ENCODE measurements around the gene ZMIZ1. TPM values are rescaled to one million over a fixed set of nuclear protein-coding genes. Genes with fewer than 3 reads are reported as not detected.

The ZMIZ1 gene
- total RNA-seq, 1 donor from 2014 or later = 11.0 TPM

DNA sequence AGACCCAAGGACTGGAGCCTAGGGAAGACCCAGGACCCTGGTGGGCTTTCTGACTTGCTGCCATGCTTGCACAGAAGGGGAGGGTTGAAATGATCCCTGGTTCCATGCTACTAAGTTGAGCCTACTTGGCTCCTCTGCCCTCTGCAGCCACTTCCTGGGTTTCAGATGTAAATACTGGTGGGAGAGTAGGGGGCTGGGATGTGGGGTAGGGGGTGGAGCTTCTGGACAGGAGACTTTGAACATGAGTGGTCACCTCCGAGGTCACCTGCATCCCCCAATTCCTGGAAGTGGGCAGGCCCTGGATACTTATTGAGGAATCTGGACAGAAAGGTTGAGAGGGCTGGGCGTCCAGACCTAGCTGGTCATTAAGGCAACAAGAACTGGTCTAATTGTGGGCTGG is 2.9 kb upstream of the ZMIZ1 start:
- no peak for DNase-seq (ENCODE audit: low read depth in 2 of 2)

DNA sequence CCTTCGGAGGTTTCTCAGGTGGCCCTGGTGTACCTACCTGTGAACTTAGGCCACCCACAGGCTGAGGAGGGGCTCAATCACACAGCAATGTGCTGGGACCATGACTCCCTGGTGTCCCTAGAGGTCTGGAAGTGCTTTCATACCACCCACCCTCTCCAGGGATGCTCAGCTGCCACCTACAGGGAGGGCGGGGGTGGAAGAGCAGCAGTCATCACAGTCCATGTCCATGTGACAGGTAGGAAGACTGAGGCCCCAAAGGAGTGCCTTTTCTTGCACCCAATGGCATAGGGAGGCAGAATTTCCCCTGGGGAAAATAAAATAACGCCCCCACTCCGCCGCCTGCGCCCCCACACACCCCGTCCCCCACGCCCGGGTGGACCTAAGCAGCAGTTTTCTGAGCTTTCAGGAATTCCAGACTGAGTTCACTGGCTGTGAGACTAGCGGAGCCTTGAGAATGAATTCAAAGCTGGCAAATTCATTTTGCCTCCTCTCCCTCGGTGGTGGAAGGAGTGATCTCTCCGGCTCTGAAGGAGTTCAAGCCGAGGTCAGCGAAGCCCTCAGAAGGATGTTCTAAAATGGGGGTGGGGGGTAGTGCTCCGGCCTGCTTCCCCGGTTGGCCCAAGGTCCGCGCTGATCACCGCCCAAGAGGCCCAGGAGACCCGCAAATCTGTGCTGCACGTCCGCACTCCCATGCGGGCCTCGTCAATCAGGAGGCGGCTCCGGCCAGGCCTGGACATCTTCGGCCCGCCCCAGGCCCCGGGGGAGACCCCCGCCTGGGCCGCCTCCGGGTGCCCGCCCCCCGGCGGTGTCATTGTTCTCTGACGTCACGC is 2.1 kb upstream of the ZMIZ1 start:
- DNase-seq (ENCODE audit: low read depth in 2 of 2) = peak in 1 of 2 donors; percentile 45

DNA sequence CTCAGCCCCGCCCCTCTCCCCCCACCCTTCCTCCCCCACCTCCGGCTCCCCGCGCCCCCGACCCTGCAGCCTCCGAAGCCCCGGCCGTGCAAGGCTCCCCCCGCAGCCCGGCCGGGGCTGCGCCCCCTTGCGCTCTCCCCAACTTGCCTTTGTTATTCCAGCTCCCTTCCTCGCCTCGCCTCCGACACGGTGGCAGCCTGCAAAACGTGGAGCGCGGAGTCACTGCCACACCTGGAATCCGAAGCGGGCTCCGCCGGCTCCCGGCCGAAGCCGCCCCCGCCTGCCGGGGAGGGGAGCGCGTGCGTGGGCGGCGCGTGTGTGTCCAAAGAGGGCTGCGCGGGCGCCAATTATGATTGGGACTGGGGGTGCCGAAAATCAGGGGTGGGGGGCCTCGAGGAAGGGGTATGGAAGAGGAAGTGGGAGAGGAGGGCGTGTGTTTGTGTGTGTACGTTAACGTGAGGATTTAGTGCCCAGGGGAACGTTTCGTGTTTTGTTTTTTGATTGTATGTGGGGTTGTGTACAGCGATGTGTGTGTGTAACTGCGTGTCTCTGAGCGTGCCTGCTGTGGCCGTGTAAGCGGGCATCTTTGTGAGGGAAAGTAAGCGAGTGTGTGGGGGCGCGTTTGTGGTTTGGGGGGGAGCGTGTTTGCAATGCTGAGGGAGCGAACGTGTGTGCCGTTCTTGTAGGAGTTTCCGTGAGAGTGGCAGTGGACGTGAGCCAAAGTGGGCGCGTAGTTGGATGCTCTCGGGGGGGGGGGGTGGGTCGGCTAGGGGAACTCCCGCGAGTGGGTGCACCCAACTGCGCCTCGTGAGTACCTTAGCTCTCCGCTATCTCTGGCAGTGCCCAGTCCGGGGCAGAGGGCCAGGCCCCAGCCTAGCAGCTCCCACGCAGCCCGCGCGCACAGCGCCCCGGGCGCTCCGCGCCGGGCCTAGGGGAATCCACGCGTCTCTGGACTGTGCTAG is 1.2 kb upstream of the ZMIZ1 start:
- peak; percentile 80 to 91 for DNase-seq (ENCODE audit: low read depth in 2 of 2)

DNA sequence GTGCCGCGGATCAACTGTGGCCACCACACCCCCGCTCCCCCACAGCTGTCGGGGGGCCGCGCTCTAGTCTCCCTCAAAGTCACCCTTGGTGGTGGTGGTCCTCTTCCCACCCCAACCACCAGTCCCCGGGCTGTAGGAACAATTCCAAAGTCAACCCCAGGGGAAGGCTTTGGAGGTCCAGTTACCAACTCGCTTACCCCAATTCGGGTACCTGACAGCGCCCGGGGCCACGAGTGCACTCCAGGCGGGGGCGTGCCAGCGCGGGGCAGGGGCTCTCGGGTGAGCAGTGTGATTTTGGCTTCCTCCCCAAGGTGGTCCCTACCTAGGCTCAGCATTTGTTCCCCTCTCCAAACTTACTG is 584 bp upstream of the ZMIZ1 start:
- no peak for DNase-seq (ENCODE audit: low read depth in 2 of 2)

DNA sequence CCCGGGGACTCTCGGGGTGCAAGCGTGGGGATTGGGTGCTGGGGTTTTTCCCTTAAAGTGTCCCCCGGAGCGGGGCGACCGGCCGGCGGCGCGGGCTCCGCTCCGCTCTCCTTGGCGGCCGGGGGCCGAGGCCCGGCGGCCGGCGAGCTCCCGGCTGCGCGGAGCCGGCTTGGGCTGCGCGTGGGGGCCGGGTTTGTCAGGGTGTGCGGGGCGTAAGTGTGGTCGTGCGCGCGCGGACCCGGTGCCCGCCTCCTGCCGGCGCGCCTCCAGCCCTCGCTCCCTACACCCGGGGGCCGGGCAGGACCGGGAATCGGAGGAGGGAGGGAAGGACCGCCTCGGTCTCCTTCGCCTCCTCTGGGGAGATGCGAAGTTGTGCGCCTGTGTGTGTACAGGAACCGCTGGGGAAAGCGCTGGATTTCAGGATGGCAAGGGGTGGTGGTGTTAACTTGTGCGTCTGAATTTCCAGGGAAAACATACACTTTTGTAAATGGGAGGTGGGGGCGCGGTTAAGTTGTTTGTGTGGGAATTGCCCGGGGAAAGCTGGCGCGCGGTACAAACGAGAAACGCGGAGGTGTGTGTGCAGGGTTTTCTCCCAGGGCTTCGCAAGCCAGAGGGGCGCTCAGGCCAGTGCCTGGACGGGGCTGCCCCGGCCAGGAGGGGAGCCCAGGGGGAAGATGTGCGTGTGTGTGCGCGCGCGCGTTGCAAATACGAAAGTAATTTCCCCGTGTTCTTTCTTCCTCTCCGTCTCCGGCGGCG is 737 bp downstream of the ZMIZ1 start:
- DNase-seq (ENCODE audit: low read depth in 2 of 2) = peak in 1 of 2 donors; percentile 63

DNA sequence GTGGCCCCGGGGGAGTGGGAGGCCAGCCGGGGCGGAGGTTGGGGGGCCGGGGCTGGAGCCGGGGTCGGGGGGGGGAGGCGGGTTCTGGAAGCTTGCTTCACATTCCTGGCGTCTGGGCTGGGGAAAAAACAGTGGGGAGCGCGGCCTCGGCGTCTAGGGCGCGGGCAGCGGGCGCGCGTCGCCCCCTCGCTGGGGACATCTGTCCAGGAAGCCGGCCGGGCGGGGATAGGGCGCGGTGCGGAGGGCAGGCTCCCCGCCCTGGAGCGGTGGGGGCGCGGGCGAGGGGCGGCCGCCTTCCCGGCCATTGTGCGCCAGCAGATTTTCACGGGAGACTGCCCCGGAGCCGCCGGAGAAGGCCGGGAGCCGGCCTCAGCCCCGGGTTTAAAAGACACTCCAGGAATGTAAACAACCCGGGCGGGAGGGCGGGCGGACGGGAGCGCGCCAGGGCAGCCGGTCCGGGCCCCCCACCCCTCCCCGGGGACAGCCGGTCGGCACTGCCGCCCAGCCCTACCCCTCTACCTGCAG is 1.4 kb downstream of the ZMIZ1 start:
- DNase-seq (ENCODE audit: low read depth in 2 of 2) = peak in 1 of 2 donors; percentile 32

DNA sequence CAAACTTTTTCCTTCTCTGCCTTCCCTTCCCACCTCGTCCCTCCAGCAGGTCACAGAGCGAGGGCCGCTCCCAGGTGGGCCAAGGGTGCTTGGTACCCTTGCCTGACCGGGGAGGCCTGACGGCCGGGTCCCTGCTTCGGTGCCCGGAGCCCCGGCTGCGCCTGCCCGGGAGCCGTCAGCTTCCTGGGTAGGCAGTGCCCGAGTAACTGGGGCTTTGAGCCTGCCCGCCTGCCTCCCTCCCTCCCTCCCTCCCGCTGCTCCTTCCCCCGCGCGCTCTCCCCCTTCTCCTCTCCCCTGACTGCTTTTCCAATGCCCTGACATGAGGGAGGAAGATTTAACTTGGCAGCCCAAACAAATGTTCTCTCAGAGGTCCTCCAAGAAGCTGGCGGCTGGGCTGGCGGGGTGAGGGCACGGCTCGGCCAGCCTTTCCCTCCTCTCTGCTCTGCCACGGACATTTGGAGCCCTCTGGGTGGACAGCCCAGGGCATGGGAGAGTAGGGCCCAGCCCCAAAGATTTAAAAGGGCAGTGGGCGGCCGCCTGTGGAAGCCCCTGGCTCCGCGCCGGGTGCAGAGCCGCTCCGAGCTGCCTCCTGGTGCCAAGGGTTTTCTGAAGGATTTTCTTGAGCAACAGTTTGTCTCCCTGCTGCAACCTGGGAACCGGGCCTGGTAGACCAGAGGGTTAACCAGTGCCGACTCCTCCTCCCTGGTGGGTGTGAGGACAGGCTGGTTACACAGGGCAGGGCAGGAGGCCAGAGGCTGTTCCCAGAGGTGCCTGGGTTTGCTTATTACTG is 2.0 kb downstream of the ZMIZ1 start:
- DNase-seq (ENCODE audit: low read depth in 2 of 2) = peak in 1 of 2 donors; percentile 64

DNA sequence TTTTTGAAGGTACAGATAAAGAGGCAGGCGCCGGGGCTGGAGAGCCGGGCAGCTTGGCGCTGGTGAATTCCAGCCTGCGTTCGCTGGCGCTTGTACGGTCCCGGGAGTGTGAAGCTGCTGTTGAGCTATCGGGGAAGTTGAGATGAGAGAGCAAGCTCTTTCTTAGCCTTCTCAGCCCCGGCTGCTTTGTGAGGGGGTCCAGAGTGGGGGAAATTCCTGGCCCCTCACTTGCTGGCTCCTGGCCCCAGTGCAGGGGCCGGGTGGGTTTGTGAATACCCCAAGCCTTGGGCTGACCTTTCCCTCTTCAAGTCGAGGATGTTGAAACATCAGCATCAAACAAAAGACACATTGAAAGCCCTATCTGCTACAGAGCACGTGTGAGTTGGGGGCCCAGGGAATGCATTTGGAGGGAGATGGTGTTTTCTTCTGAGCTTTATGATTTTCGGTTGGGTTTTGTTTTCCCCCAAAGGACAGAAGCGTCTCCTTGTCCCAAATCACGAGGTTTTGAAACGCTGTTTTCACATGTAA is 2.7 kb downstream of the ZMIZ1 start:
- DNase-seq (ENCODE audit: low read depth in 2 of 2) = no peak

DNA sequence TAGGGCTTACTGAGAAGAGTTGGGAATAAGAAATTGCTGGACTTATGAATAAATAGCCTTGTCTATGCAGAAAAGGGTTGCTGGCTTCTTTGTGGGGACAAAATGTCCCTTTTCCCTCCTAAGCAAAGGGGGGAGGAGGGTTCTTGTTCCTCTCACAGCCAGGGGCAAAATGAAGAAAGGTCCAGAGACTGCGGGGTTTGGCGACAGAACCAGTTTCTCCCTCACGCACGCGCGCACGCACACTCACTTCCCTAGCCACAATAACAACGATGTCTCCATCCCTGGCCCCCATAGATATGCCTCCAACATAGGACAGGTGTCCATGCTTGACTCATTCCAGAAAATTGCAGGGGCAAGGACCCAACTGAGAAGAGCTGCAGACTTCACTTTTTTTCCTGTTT is 3.3 kb downstream of the ZMIZ1 start:
- peak in 1 of 2 donors; percentile 25 for DNase-seq (ENCODE audit: low read depth in 2 of 2)

DNA sequence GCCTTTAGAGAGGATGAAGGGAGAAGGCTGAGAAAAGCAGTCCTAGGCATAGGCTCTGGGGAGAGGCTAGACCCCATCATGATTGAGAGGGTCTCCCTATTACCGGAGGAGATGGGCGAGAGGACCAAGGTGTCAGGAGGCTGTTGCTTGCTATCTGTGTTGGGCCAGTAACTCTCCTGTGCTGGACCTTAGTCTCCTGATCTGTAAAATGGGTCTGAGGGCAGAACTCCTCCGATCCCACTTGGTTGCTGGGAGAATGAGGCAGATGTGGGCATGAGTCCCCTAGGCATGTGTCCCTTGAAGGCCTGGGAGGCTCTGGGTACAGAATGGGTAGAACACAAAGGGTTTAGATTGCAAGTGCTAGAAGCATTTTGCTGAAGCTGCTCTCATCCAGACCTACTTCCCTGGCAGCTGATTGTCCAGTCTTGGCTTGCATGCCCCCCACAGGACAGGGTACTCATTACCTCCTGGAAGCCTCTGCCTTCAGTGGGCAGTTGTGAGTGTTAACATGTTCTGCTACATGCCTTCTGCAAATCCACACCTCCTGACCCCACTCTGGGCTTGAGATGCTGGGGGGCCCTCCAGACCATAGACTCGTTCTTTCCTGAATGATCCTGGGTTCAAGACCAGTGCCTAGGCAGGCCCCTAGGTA is 4.4 kb downstream of the ZMIZ1 start:
- DNase-seq (ENCODE audit: low read depth in 2 of 2) = peak in 1 of 2 donors; percentile 18

DNA sequence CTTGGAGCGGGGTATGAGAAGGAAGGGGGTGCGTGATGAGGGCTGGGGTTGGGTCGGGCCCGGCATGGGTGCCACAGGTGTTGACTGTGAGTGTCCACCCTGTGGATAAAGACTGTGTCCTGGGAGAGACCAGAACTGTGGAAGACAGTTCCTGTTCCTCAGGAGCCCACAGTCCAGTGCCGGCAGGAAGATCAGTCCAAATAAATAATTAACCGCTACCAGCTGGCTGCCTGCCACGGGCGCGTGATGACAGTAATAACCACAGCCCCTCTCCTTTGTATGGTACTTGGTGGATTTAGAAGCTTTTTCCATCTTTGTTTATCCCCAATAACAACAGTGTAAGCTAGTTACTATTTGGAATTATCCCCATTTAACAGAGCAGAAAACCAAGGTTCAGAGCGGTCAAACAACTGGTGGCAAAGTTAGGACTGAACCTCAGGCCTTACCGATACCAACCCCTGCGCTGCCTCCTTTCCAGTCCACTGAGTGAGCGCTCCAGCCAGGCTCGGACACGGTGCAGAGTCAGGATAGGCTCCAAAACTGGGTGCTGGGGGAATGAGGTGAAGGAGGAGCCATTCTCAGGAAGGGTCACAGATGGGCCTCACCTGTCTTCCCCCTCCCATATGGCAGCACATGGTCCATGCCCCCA is 5.1 kb downstream of the ZMIZ1 start:
- peak in 1 of 2 donors; percentile 57 for DNase-seq (ENCODE audit: low read depth in 2 of 2)

DNA sequence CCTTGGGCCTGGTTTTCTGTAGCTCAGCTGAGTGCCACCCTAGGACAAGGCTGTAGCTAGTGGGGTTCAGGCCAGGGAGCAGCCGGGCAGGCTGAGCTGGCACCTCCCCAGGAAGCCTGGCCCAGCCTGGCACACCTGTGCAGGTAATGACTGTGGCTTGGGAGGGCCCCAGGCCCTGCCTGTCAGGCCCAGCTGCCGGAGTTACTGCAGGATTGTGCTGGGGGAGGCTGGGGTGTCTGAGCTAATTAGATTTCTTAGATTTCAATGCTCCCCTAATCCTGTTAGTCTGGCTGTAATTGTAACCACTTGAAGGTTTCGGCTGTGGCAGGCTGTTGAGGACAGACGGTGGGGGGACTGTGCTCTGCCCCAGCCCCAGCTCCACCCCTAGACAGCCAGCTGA is 6.0 kb downstream of the ZMIZ1 start:
- DNase-seq (ENCODE audit: low read depth in 2 of 2) = no peak

DNA sequence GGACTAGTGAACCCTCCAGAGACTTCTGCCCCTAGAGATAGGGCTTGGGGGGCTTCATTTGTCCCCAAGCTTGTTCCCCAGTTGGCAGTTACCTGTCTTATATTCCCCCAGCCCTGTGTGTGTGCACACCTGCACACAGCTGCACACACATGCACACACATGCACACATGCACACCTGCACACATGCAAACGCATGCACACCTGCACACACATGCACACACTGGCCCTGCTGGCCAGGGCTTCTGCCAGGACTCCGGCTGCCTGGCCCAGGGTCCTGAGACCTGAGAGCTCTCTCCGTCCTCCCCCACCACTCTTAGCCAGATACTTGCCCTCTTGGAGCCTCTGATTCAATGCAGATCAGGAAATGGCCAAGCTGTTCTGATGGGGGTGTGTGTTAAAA is 6.7 kb downstream of the ZMIZ1 start:
- DNase-seq (ENCODE audit: low read depth in 2 of 2) = no peak

DNA sequence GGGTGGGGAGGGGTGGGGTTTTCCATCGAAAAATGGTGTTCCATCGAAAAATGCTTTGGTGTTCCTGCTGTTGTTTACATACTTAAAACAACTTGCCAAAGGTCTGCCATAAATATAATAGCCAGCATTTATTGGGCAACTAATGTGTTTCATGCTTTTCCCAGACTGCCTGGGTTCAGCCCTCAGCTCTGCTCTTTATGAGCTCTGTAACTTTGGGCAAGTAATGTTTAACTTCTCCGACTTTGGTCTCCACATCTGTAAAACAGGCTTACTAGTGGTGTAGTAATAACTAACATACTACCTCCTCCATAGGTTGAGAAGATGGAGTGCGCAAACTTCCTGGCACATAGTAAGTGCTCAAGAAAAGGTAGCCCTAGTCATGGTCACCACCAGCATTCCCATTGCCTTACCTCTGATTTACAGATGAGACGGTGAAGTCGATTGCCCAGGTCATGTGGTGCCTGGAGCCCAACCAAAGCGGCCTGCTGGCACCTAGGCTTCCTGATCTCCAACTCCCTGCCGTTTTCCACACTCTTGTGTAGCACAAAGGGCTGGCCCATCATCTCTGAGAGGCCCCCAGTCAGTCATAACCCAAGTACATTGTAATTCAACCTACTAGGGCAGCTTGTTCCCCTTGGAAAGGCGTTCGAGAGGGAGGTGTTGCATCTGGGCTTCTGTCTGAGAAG is 8.9 kb downstream of the ZMIZ1 start:
- no peak for DNase-seq (ENCODE audit: low read depth in 2 of 2)

DNA sequence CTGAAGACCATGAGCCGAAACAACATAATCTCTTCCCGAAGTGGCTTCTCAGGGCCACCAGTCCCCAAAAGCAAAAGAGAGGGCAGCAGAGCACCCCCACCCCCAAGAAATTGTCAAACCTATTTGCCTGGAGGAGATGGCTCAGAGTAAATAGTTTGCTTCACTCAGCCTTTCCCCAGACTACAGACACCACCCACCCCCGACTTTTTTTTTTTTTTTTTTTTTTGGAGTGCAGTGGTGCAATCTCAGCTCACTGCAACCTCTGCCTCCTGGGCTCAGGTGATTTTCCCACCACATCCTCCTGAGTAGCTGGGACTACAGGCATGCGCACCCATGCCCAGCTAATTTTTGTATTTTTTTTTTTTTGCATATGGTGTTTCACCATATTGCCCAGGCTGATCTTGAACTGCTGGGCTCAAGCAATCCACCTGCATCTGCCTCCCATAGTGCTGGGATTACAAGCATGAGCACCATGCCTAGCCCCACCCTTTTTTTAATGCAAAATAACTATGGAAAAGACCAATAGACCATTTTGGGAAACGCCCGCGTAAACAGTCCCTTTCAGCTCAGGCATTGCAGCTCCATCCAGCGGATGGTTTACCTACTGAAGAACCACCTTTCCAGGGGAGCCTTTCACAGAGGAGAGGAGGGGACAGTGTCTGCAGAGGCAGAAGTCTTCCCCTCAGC is 9.7 kb downstream of the ZMIZ1 start:
- no peak for DNase-seq (ENCODE audit: low read depth in 2 of 2)

DNA sequence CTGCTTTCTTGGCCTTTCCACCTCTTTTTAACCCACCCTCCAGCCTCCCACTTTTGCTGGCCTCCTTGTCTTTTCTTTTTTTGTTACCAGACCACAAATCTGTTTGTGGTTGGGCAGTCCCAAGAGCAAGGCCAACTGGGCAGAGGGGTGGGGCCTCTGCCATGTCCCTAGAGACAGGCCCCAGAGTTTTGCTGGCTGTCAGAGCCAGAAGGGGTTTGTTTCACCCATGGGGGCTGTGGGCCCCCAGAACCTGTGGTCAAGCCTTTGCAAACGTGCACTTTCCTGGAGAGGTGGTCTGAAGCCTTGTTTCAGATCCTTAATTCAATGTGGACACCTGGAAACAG is 10.3 kb downstream of the ZMIZ1 start:
- DNase-seq (ENCODE audit: low read depth in 2 of 2) = no peak

DNA sequence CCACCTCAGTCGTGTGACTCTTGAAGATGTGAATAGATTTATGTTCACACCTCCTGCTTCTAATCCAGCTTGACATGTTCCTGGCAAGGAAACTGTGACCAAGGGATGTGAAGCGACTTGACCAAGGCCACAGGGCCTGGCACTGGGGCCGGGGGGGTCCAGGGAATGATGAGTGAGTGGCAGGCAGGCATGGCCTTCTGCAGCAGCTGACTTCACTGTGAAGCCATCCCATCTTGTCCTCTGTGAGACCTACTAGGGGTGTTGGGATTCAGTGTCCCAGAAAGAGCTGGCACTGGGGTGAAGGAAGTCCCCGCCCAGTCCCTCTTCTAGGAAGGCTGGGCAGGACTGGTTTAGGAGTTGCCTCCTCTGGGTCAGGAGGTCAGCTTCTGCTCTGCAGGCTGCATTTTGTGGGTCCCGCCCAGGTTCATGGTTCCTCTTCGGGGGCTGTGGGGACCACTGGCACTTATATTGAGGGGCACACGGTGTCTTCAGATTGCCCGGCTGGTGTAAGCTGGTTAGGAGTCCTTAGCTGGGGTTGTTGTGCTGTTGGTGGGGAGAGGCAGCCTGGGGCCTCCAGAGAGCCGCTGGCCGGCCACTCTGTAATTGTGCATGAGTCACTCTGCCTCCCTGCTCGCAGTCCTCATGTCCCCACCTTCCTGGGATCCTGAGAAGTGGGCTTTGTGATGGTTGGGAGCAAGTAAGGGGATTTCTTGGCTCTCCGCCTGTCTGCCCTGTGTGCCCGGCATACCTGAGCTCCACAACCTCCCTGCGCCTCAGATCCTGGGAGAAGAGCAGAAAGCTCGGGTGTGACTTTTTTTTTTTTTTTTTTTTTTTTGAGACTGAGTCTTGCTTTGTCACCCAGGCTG is 11.0 kb downstream of the ZMIZ1 start:
- peak in 1 of 2 donors; percentile 45 for DNase-seq (ENCODE audit: low read depth in 2 of 2)

Measured in dermis microvascular lymphatic vessel endothelial cell (primary cell).